ENCODE results near the gene PLEKHA5.

PLEKHA5 gene

GRCh38 chr12:19306366-19306765 lies 176.8 kb downstream of the PLEKHA5 start:
- no peak for ATAC-seq
- no peak for TF ChIP-seq ZC3H10 (CRISPR knock-in tag; IDR thresholded peaks at IDR 0.05)
- TF ChIP-seq ZFP30 (CRISPR knock-in tag; IDR thresholded peaks at IDR 0.05), result no peak
- no peak for TF ChIP-seq OSR1 (CRISPR knock-in tag; IDR thresholded peaks at IDR 0.05)
- no peak for TF ChIP-seq ISL1 (CRISPR knock-in tag; IDR thresholded peaks at IDR 0.05)
- TF ChIP-seq ZNF8 (CRISPR knock-in tag; IDR thresholded peaks at IDR 0.05), result no peak
- TF ChIP-seq ARNTL (CRISPR knock-in tag; IDR thresholded peaks at IDR 0.05; ENCODE audit: borderline replicate concordance, low read depth), result no peak
- no peak for TF ChIP-seq TSHZ2 (CRISPR knock-in tag; IDR thresholded peaks at IDR 0.05)
- TF ChIP-seq RARB (CRISPR knock-in tag; IDR thresholded peaks at IDR 0.05), result no peak

GRCh38 chr12:19307451-19307850 lies 177.9 kb downstream of the PLEKHA5 start:
- TF ChIP-seq ARNTL (CRISPR knock-in tag; IDR thresholded peaks at IDR 0.05; ENCODE audit: borderline replicate concordance, low read depth) (no peak), PATZ1 (CRISPR knock-in tag; IDR thresholded peaks at IDR 0.05; ENCODE audit: borderline replicate concordance) (no peak), ZC3H10 (CRISPR knock-in tag; IDR thresholded peaks at IDR 0.05) (no peak), ZFP30 (CRISPR knock-in tag; IDR thresholded peaks at IDR 0.05) (no peak), OSR1 (CRISPR knock-in tag; IDR thresholded peaks at IDR 0.05) (no peak), PPARA (CRISPR knock-in tag; IDR thresholded peaks at IDR 0.05; ENCODE audit: borderline replicate concordance) (no peak), POU6F1 (CRISPR knock-in tag; IDR thresholded peaks at IDR 0.05; ENCODE audit: borderline replicate concordance, low read depth) (no peak), TOX (CRISPR knock-in tag; IDR thresholded peaks at IDR 0.05; ENCODE audit: borderline replicate concordance) (no peak), ZNF70 (CRISPR knock-in tag; IDR thresholded peaks at IDR 0.05) (no peak), BACH2 (CRISPR knock-in tag; IDR thresholded peaks at IDR 0.05; ENCODE audit: borderline replicate concordance) (no peak), GLIS3 (CRISPR knock-in tag; IDR thresholded peaks at IDR 0.05) (no peak)
- ATAC-seq, result no peak

- ATAC-seq, result no peak
- TF ChIP-seq GLIS3 (CRISPR knock-in tag; IDR thresholded peaks at IDR 0.05), result no peak
- no peak for TF ChIP-seq BACH2 (CRISPR knock-in tag; IDR thresholded peaks at IDR 0.05; ENCODE audit: borderline replicate concordance)
- no peak for TF ChIP-seq TCF4 (CRISPR knock-in tag; IDR thresholded peaks at IDR 0.05; ENCODE audit: borderline replicate concordance)
- TF ChIP-seq ISL1 (CRISPR knock-in tag; IDR thresholded peaks at IDR 0.05), result no peak
- no peak for TF ChIP-seq SNAI2 (CRISPR knock-in tag; IDR thresholded peaks at IDR 0.05)
- TF ChIP-seq ZNF565 (CRISPR knock-in tag; conservative IDR thresholded peaks at IDR 0.05; ENCODE audit: low read depth), result no peak
- TF ChIP-seq PATZ1 (CRISPR knock-in tag; IDR thresholded peaks at IDR 0.05; ENCODE audit: borderline replicate concordance), result no peak
- TF ChIP-seq ESRRG (CRISPR knock-in tag; IDR thresholded peaks at IDR 0.05), result no peak
- TF ChIP-seq RARB (CRISPR knock-in tag; IDR thresholded peaks at IDR 0.05), result no peak
- TF ChIP-seq POU6F1 (CRISPR knock-in tag; IDR thresholded peaks at IDR 0.05; ENCODE audit: borderline replicate concordance, low read depth), result no peak
- TF ChIP-seq CSDC2 (CRISPR knock-in tag; IDR thresholded peaks at IDR 0.05), result no peak
- no peak for TF ChIP-seq ZNF70 (CRISPR knock-in tag; IDR thresholded peaks at IDR 0.05)
- TF ChIP-seq ZFP3 (CRISPR knock-in tag; IDR thresholded peaks at IDR 0.05), result no peak
- no peak for TF ChIP-seq ZC3H10 (CRISPR knock-in tag; IDR thresholded peaks at IDR 0.05)
- no peak for TF ChIP-seq CSRNP3 (CRISPR knock-in tag; IDR thresholded peaks at IDR 0.05)
- no peak for TF ChIP-seq TOX (CRISPR knock-in tag; IDR thresholded peaks at IDR 0.05; ENCODE audit: borderline replicate concordance)
- TF ChIP-seq PPARA (CRISPR knock-in tag; IDR thresholded peaks at IDR 0.05; ENCODE audit: borderline replicate concordance), result no peak
Observed at GRCh38 chr12:19311165-19311564, 181.6 kb downstream of the PLEKHA5 start.

Data from SK-N-SH treated with all-trans-retinoic acid at 6 μM for 48 hours (cell line).